NT2/D1 (cell line): ENCODE data around the gene NDNF.

Experiments used
- YY1 ChIP-seq: IDR thresholded peaks from 2 replicates; pipeline ENCODE4 v1.6.1; 2011; ENCODE audit not compliant: insufficient read length, insufficient read depth
- ZNF274 ChIP-seq: IDR thresholded peaks from 2 replicates; pipeline ENCODE4 v1.6.1; 2011; ENCODE audit warnings: mild to moderate bottlenecking, low read depth, low read length

DNA sequence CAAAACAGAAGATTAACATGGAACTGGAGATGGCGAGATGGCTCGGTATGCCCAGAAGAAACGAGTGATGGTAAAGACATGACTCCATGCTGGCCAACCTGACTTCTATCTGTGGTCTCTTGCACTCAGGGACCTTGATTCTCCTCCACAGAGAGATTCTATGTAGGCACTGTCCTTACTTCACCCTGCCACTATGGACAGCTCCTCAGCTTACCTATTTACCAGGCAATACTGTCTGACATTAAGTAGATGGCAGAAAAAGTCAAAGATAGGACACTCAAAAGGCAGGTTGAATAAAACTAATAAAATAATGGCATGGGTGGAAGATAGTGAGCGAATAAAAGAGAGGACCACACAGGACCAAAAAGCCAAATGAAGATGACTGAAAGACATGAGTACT is 35.2 kb upstream of the NDNF start:
- no peak for TF ChIP-seq ZNF274
- TF ChIP-seq YY1: no peak
